ENCODE data around the gene ACOT12. TPM values are rescaled to one million over a fixed set of nuclear protein-coding genes. Genes with fewer than 3 reads are reported as not detected.
"Not testable (repeated sequence)": the region's sequence is repeated elsewhere in the genome, so short reads cannot be mapped to it uniquely, and the experiment has no call there.

Gene ACOT12
- total RNA-seq, 1 donor from 2014 or later = 0.46 TPM

- Mint-ChIP-seq H3K27ac (no peak overlapping the region), H3K9me3 (no peaks in the 10 kb centered on the region), H3K4me1 (ENCODE audit: unreplicated experiment) (peaks cover 8% of the 10 kb centered on the region), H3K27me3 (no peaks in the 10 kb centered on the region), H3K4me3 (no peak overlapping the region), H3K36me3 (peaks cover 10% of the 10 kb centered on the region)
- DNase-seq (ENCODE audit: extremely low spot score, unreplicated experiment) = no peak
- TF ChIP-seq CTCF (conservative IDR thresholded peaks at IDR 0.05) = no peak
Observed at GRCh38 chr5:81409361-81409760, 15.4 kb upstream of the ACOT12 start.

- Mint-ChIP-seq H3K4me1 (ENCODE audit: unreplicated experiment) (peaks cover 8% of the 10 kb centered on the region), H3K27me3 (no peaks in the 10 kb centered on the region), H3K9me3 (no peaks in the 10 kb centered on the region), H3K36me3 (peaks cover 10% of the 10 kb centered on the region), H3K27ac (no peak overlapping the region), H3K4me3 (no peak overlapping the region)
- no peak for TF ChIP-seq CTCF (conservative IDR thresholded peaks at IDR 0.05)
- no peak for DNase-seq (ENCODE audit: extremely low spot score, unreplicated experiment)
Observed at GRCh38 chr5:81408496-81408895, 14.6 kb upstream of the ACOT12 start.

- H3K27ac Mint-ChIP-seq = peak overlapping the region; percentile 13
- not testable (repeated sequence) for DNase-seq (ENCODE audit: extremely low spot score, unreplicated experiment); H3K27me3 Mint-ChIP-seq; H3K4me1 Mint-ChIP-seq (ENCODE audit: unreplicated experiment); H3K36me3 Mint-ChIP-seq; H3K9me3 Mint-ChIP-seq; H3K4me3 Mint-ChIP-seq
Observed at GRCh38 chr5:81407811-81408210, 13.9 kb upstream of the ACOT12 start.

- TF ChIP-seq CTCF (conservative IDR thresholded peaks at IDR 0.05) = no peak
- H3K4me1 Mint-ChIP-seq (ENCODE audit: unreplicated experiment) = peaks cover 15% of the 10 kb centered on the region
- H3K4me3 Mint-ChIP-seq = no peak overlapping the region
- DNase-seq (ENCODE audit: extremely low spot score, unreplicated experiment) = no peak
- no peaks in the 10 kb centered on the region for H3K27me3 Mint-ChIP-seq
- no peak overlapping the region for H3K27ac Mint-ChIP-seq
- H3K36me3 Mint-ChIP-seq = peaks cover 10% of the 10 kb centered on the region
- no peaks in the 10 kb centered on the region for H3K9me3 Mint-ChIP-seq
Observed at GRCh38 chr5:81405126-81405891, 11.4 kb upstream of the ACOT12 start.

GRCh38 chr5:81402192-81402930 is 8.4 kb upstream of the ACOT12 start:
- DNase-seq (ENCODE audit: extremely low spot score, unreplicated experiment) = no peak
- Mint-ChIP-seq H3K36me3 (peaks cover 5% of the 10 kb centered on the region), H3K9me3 (no peaks in the 10 kb centered on the region), H3K27me3 (peaks cover 4% of the 10 kb centered on the region), H3K4me1 (ENCODE audit: unreplicated experiment) (peaks cover 8% of the 10 kb centered on the region), H3K27ac (no peak overlapping the region), H3K4me3 (no peak overlapping the region)
- no peak for TF ChIP-seq CTCF (conservative IDR thresholded peaks at IDR 0.05)

- Mint-ChIP-seq H3K9me3 (no peaks in the 10 kb centered on the region), H3K27me3 (peaks cover 10% of the 10 kb centered on the region), H3K27ac (no peak overlapping the region), H3K4me1 (ENCODE audit: unreplicated experiment) (peaks cover 8% of the 10 kb centered on the region), H3K4me3 (no peak overlapping the region), H3K36me3 (no peaks in the 10 kb centered on the region)
- no peak for DNase-seq (ENCODE audit: extremely low spot score, unreplicated experiment)
- TF ChIP-seq CTCF (conservative IDR thresholded peaks at IDR 0.05) = no peak
Observed at GRCh38 chr5:81401266-81401665, 7.3 kb upstream of the ACOT12 start.

Data from type B pancreatic cell (in vitro differentiated cells).